HG03135 (cell line): ENCODE results near the gene CRYGA.
"Not testable (repeated sequence)": the region's sequence is repeated elsewhere in the genome, so short reads cannot be mapped to it uniquely, and the experiment has no call there.

Source experiments
- ATAC-seq: cut with Tn5 transposase; IDR thresholded peaks from one replicate; pipeline ENCODE4 v1.9.1; 2021; ENCODE audit warnings: mild to moderate bottlenecking, moderate library complexity; ENCODE audit not compliant: unreplicated experiment

CRYGA gene

DNA sequence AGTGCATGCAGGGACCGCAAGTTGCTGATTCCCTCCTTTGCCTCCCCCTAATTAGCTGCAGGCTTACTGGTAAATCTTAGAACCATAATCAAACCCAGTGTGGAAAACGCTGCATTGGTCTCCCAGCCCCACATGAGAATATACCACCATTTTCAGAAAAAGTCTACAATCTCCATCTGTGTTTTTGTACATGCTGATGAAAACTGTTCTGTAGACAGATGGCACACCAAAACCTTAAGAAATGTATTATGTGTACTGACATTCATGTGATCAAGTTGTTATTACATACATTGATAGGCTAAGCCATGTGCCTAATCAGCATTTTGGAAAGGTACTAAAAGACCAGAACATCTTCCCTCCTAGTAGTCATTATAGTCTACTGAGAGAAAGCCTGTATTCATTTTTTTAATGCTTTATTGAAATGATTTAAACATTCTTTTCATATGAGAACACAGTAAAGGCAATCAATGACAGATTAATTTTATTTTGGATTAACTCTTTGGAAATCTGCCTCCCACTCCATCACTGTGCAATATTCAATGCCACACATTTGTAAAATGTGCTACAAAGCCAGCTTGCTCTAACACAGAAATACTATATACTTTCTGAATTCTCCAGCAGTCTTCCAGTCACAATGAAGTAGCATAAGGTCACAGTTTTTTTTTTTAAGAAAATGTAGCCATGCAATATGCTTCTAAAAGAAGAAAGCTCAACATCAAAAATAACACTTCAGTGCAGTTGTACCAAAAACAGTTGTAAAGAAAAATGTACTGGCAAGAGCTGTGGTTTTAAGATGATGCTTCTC is 1.8 kb upstream of the CRYGA start:
- ATAC-seq = no peak

DNA sequence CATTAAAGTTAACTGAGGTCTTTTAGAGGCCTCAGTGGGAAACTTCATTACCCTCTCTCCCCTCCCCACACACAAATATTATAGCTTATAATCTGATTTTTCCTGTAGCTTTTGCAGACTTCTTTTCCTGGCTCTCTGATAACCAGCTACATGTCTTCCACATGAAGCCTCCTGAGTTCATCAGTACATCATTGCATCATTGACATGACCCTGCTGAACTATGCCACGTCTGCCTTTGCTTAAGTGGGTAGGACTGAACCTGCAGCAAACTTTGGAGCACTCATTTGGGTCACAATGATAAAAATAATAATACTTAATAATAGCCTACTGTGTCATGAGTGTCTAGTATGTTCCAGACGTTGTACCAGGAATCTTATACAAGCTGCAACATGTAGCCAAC is 7.0 kb downstream of the CRYGA start:
- ATAC-seq = no peak

- no peak for ATAC-seq
These were observed 10.2 kb downstream of the CRYGA start for GRCh38 chr2:208153156-208153555.

DNA sequence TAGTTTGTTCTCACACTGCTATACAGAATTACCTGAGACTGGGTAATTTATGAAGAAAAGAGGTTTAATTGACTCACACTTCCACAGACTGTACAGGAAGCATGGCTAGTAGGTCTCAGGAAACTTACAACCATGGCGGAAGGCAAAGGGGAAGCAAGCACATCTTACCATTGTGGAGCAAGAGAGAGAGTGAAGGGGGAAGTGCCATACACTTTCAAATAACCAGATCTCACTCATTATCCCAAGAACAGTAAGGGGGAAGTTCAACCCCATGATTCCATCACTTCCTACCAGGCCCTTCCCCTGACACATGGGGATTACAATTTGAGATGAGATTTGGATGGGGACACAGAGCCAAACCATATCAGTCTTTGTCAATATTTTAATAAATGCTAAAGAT is 12.4 kb downstream of the CRYGA start:
- no peak for ATAC-seq

GRCh38 chr2:208150094-208150493 is 13.3 kb downstream of the CRYGA start:
- no peak for ATAC-seq

DNA sequence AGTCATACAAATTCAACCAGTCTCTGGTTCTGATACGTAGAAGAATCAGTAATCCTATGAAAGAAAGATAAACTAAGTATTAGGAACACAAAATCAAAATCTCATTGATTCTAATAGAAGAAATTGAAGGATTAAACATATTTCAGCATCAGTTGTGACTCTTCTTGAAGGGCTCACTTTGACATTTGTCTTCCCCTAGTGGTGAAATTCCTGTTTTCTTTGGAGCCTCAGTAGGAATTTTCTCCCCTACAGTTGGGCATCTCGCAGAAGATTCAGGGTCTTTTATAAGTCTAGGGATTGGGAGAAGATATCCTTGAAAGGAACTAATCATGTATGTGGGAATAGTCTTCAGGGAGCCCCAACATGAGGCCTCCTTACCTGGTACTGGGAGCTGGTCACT is 14.6 kb downstream of the CRYGA start:
- ATAC-seq = no peak

DNA sequence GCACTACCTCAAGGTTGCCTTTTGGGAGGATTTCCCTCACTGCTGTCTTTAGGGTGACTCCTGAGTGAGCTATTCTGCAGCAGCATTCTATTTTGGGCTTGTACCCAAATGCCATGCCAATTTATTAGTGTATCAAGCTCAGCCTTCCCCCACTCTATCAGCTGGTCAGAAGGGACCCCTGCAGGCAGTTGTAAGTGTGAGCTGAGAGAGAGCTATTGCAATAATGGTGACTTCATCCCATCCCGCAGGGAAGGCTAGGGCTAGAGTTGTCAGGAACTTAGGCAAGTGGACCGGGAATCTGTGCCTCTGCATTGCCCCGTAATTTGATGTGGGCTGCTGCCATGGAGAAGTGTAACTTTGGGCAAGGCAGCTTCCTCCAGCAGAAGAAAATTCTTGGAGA is 15.6 kb downstream of the CRYGA start:
- no peak for ATAC-seq

- ATAC-seq = no peak
These were observed 16.4 kb downstream of the CRYGA start for GRCh38 chr2:208147008-208147407.

DNA sequence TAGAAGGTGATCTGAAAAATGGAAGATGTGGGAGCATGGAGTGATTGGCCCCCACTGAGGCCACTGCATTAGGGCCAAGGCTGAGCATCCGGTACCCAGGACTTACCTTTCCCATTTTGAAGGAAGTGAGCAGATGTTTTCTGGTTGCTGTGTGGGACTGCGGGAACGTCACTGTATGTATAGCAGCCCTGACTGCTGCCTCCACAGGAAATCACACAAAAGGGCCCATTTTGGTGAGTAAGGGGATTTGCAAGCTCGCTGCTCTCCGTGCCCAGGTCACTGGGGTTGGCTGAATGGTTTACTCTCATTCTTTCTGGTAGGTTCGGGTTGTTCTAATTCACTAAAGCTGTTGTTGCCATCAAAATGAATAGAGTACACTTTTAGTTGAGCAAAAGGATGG is 17.4 kb downstream of the CRYGA start, which contains the start of gene CRYGB:
Gene CRYGB, minus strand, starts transcription at position 153 of the 400 bp plus-strand sequence. Its CDS starts 38 bp downstream, at position 115.
- ATAC-seq = no peak

- ATAC-seq = no peak
These were observed 20.2 kb downstream of the CRYGA start for GRCh38 chr2:208142925-208143799.

- ATAC-seq = no peak
These were observed 21.0 kb downstream of the CRYGA start for GRCh38 chr2:208142240-208142924.

DNA sequence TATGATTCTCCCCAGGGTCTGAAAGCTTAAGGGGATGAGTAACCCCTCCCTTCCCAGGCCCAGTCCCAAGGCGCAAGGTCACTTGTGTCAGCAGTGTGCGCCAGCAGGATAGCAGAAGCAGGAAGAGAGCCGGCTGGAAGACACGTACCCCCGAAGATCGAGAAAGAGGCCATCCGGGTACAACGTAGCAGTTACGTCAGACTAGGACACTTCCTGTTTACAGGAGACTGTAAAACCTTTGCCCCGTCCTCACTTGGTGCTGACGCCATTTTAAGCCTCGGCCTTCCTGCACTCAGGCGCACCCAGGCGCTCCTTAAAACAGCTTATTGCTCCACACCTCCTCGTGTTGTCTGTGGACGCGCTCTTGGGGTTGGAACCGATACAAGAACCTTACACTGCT is 23.9 kb downstream of the CRYGA start:
- ATAC-seq = no peak

- ATAC-seq = not testable (repeated sequence)
These were observed 25.1 kb downstream of the CRYGA start for GRCh38 chr2:208138334-208138733.

DNA sequence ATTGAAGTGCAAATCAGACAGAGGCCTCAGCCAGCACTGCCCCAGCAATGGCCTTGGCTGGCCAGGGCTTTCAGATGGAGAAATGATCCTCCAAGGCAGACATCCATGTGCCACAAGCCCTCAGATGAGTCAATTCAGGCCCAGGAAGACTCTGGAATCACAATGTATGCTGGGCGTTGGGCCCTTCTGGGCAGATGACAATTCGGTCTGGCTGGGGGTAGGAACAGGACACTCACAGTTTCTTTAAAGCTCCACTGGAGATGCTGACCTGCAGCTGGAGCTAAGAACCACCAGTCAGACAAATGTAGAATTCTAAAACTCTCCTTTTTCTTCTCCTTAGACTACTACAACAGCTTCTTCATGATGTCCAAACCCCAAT is 26.7 kb downstream of the CRYGA start:
- ATAC-seq = no peak

- ATAC-seq = no peak
These were observed 27.3 kb downstream of the CRYGA start for GRCh38 chr2:208135794-208136715.

DNA sequence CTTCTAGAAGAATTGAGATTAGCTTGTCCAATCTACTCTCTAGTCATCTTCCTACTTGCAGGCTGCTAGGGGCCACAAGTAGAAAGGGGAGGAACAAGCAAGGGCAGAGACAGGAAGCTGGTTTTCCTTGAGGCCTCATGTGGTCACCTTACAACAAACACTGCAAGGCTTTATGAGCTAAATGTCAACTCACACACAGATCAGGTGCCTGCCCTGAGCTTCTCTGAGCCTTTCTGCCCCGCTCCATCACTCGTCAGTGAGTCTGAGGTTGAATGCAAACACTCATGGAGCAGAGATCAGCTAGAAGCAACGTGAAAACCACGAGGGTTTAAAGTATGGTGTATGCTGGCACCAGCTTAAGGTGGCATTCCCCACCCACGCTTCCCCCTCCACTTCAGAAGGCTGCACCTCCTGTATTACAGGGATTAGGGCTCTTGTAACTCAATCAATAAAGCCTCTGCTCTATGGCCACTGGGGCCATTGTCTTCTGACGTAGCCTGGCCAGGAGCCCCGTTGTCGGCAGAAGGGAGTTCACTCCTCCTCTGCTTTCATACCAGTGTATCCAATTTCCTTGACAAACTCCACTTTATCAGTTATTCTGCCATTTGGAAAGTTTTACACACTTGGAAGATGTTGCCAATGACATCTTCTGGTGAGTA is 28.3 kb downstream of the CRYGA start:
- no peak for ATAC-seq

DNA sequence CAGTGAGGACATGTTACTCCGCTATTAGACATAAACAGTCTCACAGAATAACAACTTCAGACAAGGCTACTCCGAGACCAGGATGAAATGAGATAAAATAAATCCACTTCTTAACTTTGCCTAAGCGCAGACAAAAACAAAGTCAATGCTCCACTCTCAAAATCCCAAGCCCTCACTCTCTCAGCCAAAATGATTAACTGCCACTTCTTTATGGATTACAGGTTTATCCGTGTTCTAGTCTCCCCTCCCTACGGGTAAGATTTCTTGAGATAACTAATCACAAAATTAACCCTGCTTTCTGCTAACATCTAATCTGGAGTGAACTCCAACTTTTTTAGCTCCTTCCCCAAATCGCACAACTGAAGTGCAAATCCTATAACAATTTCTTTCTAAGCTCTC is 32.7 kb downstream of the CRYGA start:
- no peak for ATAC-seq

DNA sequence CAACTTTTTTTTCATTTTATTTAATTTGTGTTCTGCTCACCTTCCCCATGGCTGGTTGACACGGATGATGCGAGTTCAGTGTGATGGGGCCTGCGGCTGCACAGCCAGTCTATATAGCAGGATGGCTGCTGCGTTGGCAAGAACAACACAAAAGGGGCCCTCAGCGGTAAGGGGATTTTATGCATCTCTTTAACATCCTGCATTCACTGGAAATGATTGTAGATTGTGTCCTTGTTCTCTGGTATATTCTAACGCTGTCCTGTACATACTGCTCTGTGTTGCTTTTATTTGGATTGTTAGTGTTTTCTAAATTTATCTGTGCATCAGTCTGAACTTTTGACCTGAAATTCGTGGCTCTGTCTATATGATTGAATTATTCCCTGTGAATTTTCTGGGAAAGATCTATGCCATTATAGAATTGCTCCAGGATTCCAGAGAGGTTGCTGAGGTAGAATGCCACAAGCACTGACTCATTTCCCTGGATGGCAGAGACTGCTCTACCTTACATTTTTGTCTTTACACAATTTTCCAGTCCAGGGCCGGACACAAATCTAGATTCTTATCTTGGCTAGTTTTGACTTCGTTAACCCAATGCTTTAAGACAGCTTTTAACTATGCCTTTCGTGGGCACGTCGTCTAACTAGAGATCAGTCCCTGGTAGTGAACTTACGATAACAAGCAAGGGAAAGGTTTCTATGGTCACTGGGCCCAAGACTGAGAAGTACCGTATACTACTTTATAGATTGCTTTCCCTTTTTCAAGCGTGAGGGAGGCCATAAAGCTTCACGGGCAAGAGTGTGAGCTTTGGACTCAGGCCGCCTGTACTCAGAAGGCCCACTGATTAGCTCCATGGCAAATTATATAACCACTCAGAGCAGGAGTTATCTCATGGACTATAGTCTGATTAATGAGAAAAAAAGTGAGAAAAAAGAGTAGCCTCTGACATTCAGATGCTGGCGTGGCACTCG is 33.4 kb downstream of the CRYGA start, which contains the start of gene CRYGC:
Gene CRYGC, minus strand, starts transcription at position 85 of the 968 bp plus-strand sequence. Its CDS starts 36 bp downstream, at position 49.
- ATAC-seq = no peak

- no peak for ATAC-seq
These were observed 35.3 kb downstream of the CRYGA start for GRCh38 chr2:208128136-208128535.
